Mesenchymal stem cell (in vitro differentiated cells and primary cell): ENCODE measurements around the gene SMIM22.

Experiments used
- DNase-seq: peaks from one replicate; pipeline ENCODE4 v3.0.0-alpha.2; 2013
- H2AFZ ChIP-seq: one replicate; pipeline ENCODE4 v1.6.1; 2013; ENCODE audit warnings: low read depth, mild to moderate bottlenecking, control low read depth, inconsistent platforms, low read length, moderate library complexity
- H2AK5ac ChIP-seq: 2 replicates; pipeline ENCODE4 v1.6.1; 2013; ENCODE audit warnings: low read length, moderate library complexity, mild to moderate bottlenecking, inconsistent platforms; ENCODE audit not compliant: severe bottlenecking
- H2BK120ac ChIP-seq: one replicate; pipeline ENCODE4 v1.6.1; 2013; ENCODE audit warnings: low read depth, mild to moderate bottlenecking, inconsistent platforms, low read length, moderate library complexity
- H2BK12ac ChIP-seq, 2 experiments: one replicate each; pipeline ENCODE4 v1.6.1; 2013; ENCODE audit warnings: inconsistent platforms in 2 of 2, low read length in 2 of 2, mild to moderate bottlenecking in 2 of 2, moderate library complexity in 2 of 2, control low read depth in 1 of 2
- H2BK15ac ChIP-seq: one replicate; pipeline ENCODE4 v1.6.1; 2013; ENCODE audit warnings: mild to moderate bottlenecking, low read depth, inconsistent platforms; ENCODE audit not compliant: poor library complexity, severe bottlenecking
- H2BK5ac ChIP-seq: 2 replicates; pipeline ENCODE4 v1.6.1; 2013; ENCODE audit warnings: low read depth, mild to moderate bottlenecking, low read length, control low read depth, inconsistent platforms; ENCODE audit not compliant: poor library complexity, severe bottlenecking
- H3K14ac ChIP-seq, 2 experiments: one replicate each; pipeline ENCODE4 v1.6.1; 2013; ENCODE audit warnings: inconsistent platforms in 2 of 2, low read length in 2 of 2, control low read depth in 1 of 2, mild to moderate bottlenecking in 1 of 2, moderate library complexity in 1 of 2
- H3K18ac ChIP-seq, 2 experiments: one replicate each; pipeline ENCODE4 v1.6.1; 2013; ENCODE audit warnings: inconsistent platforms in 2 of 2, low read length in 2 of 2, control low read depth in 1 of 2, low read depth in 1 of 2, mild to moderate bottlenecking in 1 of 2
- H3K23ac ChIP-seq, 2 experiments: one replicate each; pipeline ENCODE4 v1.6.1; 2013; ENCODE audit warnings: inconsistent platforms in 2 of 2, low read length in 2 of 2, mild to moderate bottlenecking in 2 of 2, moderate library complexity in 2 of 2, control low read depth in 1 of 2
- H3K27ac ChIP-seq: 2 replicates; pipeline ENCODE4 v1.5.1; 2013; ENCODE audit warnings: mild to moderate bottlenecking, moderate library complexity, low read length, control low read depth, inconsistent platforms; ENCODE audit not compliant: poor library complexity, severe bottlenecking
- H3K27me3 ChIP-seq, 2 experiments: 2 replicates each; pipeline versions ENCODE4 v1.6.1 to v1.7.0; 2013; ENCODE audit warnings: low read length in 2 of 2, mild to moderate bottlenecking in 2 of 2, moderate library complexity in 2 of 2, control low read depth in 1 of 2, inconsistent platforms in 1 of 2; ENCODE audit not compliant: control insufficient read depth in 1 of 2, insufficient read depth in 1 of 2
- H3K36me3 ChIP-seq, 2 experiments: 2 replicates each; pipeline versions ENCODE4 v1.6.1 to v1.7.0; 2013; ENCODE audit warnings: low read length in 2 of 2, control low read depth in 1 of 2, inconsistent platforms in 1 of 2, low read depth in 1 of 2, mild to moderate bottlenecking in 1 of 2; ENCODE audit not compliant: insufficient read depth in 2 of 2, control insufficient read depth in 1 of 2
- H3K4ac ChIP-seq, 2 experiments: one replicate each; pipeline ENCODE4 v1.6.1; 2013; ENCODE audit warnings: inconsistent platforms in 2 of 2, low read length in 2 of 2, mild to moderate bottlenecking in 2 of 2, moderate library complexity in 2 of 2, control low read depth in 1 of 2, low read depth in 1 of 2
- H3K4me1 ChIP-seq: 2 replicates; pipeline ENCODE4 v1.6.1; 2013; ENCODE audit warnings: low read depth, low read length, control low read depth; ENCODE audit not compliant: control insufficient read depth, insufficient read depth
- H3K4me2 ChIP-seq: 2 replicates; pipeline ENCODE4 v1.6.1; 2013; ENCODE audit warnings: low read length, mild to moderate bottlenecking, inconsistent platforms; ENCODE audit not compliant: poor library complexity, severe bottlenecking
- H3K4me3 ChIP-seq, 2 experiments: 2 replicates each; pipeline versions ENCODE4 v1.5.1 to v1.7.0; 2013; ENCODE audit warnings: low read length in 2 of 2, mild to moderate bottlenecking in 2 of 2, control low read depth in 1 of 2, low read depth in 1 of 2; ENCODE audit not compliant: insufficient read depth in 1 of 2
- H3K79me1 ChIP-seq: replicated peaks from 2 replicates; pipeline ENCODE4 v1.6.1; 2013; ENCODE audit warnings: mild to moderate bottlenecking, control low read depth, low read length, inconsistent platforms; ENCODE audit not compliant: poor library complexity, severe bottlenecking
- H3K9ac ChIP-seq: 2 replicates; pipeline ENCODE4 v1.7.0; 2013; ENCODE audit warnings: mild to moderate bottlenecking, low read length, moderate library complexity
- H3K9me3 ChIP-seq: 2 replicates; pipeline ENCODE4 v1.7.0; 2013; ENCODE audit warnings: mild to moderate bottlenecking, low read length; ENCODE audit not compliant: control insufficient read depth
- H4K8ac ChIP-seq: one replicate; pipeline ENCODE4 v1.6.1; 2013; ENCODE audit warnings: inconsistent platforms, mild to moderate bottlenecking, low read length, moderate library complexity
- H4K91ac ChIP-seq: one replicate; pipeline ENCODE4 v1.6.1; 2013; ENCODE audit warnings: mild to moderate bottlenecking, low read length, inconsistent platforms
- WGBS: methylation state at CpG from one replicate; pipeline ENCODE4 v1.1.7; 2013; ENCODE audit warnings: mixed read lengths; 5-methylcytosine and 5-hydroxymethylcytosine counted together

SMIM22 gene

GRCh38 chr16:4792951-4793513 lies 2.1 kb upstream of the SMIM22 start:
- Histone ChIP-seq H2BK12ac (no peak overlapping the region), H3K4me2 (no peak overlapping the region), H3K4me1 (peaks cover 5% of the 10 kb centered on the region), H2BK120ac (no peak overlapping the region), H3K79me1 (no peaks in the 10 kb centered on the region), H3K18ac (no peak overlapping the region), H3K9ac (no peak overlapping the region), H2AFZ (no peak overlapping the region), H3K4ac (no peak overlapping the region), H2AK5ac (no peak overlapping the region), H2BK15ac (no peak overlapping the region), H3K14ac (no peak overlapping the region), H3K4me3 (no peak overlapping the region), H3K36me3 (peaks cover under 1 to 28% of the 10 kb centered on the region in 2 experiments), H3K23ac (no peak overlapping the region), H3K27me3 (peaks cover 0 to 18% of the 10 kb centered on the region in 2 experiments), H4K8ac (no peak overlapping the region), H3K27ac (no peak overlapping the region), H3K9me3 (no peaks in the 10 kb centered on the region), H2BK5ac (no peak overlapping the region), H4K91ac (no peak overlapping the region)
- 82% methylated on average over 13 of the region's 13 CpGs for WGBS
- DNase-seq, result no peak

- Histone ChIP-seq H3K4ac (no peak overlapping the region), H2BK5ac (no peak overlapping the region), H2BK15ac (no peak overlapping the region), H4K91ac (no peak overlapping the region), H4K8ac (no peak overlapping the region), H2BK120ac (no peak overlapping the region), H3K79me1 (peaks cover 4% of the 10 kb centered on the region), H2AK5ac (no peak overlapping the region), H2BK12ac (no peak overlapping the region), H3K9me3 (no peaks in the 10 kb centered on the region), H3K18ac (no peak overlapping the region), H3K4me1 (peaks cover 5% of the 10 kb centered on the region), H2AFZ (no peak overlapping the region), H3K23ac (no peak overlapping the region), H3K14ac (no peak overlapping the region), H3K4me2 (no peak overlapping the region), H3K4me3 (no peak overlapping the region), H3K27ac (no peak overlapping the region), H3K36me3 (peaks cover 14 to 57% of the 10 kb centered on the region in 2 experiments), H3K9ac (no peak overlapping the region), H3K27me3 (no peaks in the 10 kb centered on the region)
- DNase-seq, result no peak
- WGBS, result 89% methylated on average over 30 of the region's 30 CpGs
Observed at GRCh38 chr16:4795828-4796572, 831 bp downstream of the SMIM22 start.

GRCh38 chr16:4796982-4797804 lies 2.0 kb downstream of the SMIM22 start:
- H2BK12ac ChIP-seq, result no peak overlapping the region
- no peak overlapping the region for H2AFZ ChIP-seq
- peaks cover 13% of the 10 kb centered on the region for H3K79me1 ChIP-seq
- no peak overlapping the region for H4K8ac ChIP-seq
- no peak overlapping the region for H2BK15ac ChIP-seq
- no peak overlapping the region for H3K18ac ChIP-seq
- H3K4me2 ChIP-seq, result no peak overlapping the region
- no peak overlapping the region for H3K27ac ChIP-seq
- H3K4me3 ChIP-seq, result no peak overlapping the region
- no peak overlapping the region for H2BK5ac ChIP-seq
- no peak overlapping the region for H3K4ac ChIP-seq
- no peaks in the 10 kb centered on the region for H3K9me3 ChIP-seq
- no peak overlapping the region for H2BK120ac ChIP-seq
- H3K27me3 ChIP-seq, result no peaks in the 10 kb centered on the region
- H4K91ac ChIP-seq, result no peak overlapping the region
- H3K9ac ChIP-seq, result no peak overlapping the region
- no peak overlapping the region for H3K14ac ChIP-seq
- H3K4me1 ChIP-seq, result peaks cover 13% of the 10 kb centered on the region
- H2AK5ac ChIP-seq, result no peak overlapping the region
- 86% methylated on average over 17 of the region's 21 CpGs for WGBS
- peaks cover 14 to 62% of the 10 kb centered on the region in 2 experiments for H3K36me3 ChIP-seq
- DNase-seq, result no peak
- no peak overlapping the region for H3K23ac ChIP-seq

GRCh38 chr16:4797805-4798252 lies 2.7 kb downstream of the SMIM22 start:
- Histone ChIP-seq H3K36me3 (peaks cover 14 to 62% of the 10 kb centered on the region in 2 experiments), H3K4ac (no peak overlapping the region), H4K8ac (no peak overlapping the region), H3K27ac (no peak overlapping the region), H3K4me3 (no peak overlapping the region), H2BK12ac (no peak overlapping the region), H3K23ac (no peak overlapping the region), H2AFZ (no peak overlapping the region), H2BK15ac (no peak overlapping the region), H2AK5ac (no peak overlapping the region), H3K14ac (no peak overlapping the region), H3K18ac (no peak overlapping the region), H4K91ac (no peak overlapping the region), H2BK5ac (no peak overlapping the region), H2BK120ac (no peak overlapping the region), H3K9ac (no peak overlapping the region), H3K79me1 (peaks cover 13% of the 10 kb centered on the region), H3K27me3 (no peaks in the 10 kb centered on the region), H3K4me2 (no peak overlapping the region), H3K4me1 (peaks cover 13% of the 10 kb centered on the region), H3K9me3 (no peaks in the 10 kb centered on the region)
- no peak for DNase-seq
- 93% methylated on average over 22 of the region's 22 CpGs for WGBS
